KMS-11 (cell line): Measurements from ENCODE around the gene HOMER2.

ENCODE experiments used
- H2AFZ ChIP-seq: fragments of 200-600 bp; sonication (generic); 2 replicates; pipeline ENCODE4 v1.6.1; 2016; ENCODE audit warnings: antibody characterized with exemption, mixed run types, low read depth
- H3K27ac ChIP-seq: fragments of 200-600 bp; sonication (generic); 2 replicates; pipeline ENCODE4 v1.6.1; 2016; ENCODE audit warnings: mild to moderate bottlenecking, mixed run types
- H3K27me3 ChIP-seq: fragments of 200-600 bp; sonication (generic); 2 replicates; pipeline ENCODE4 v1.6.1; 2017; ENCODE audit warnings: mild to moderate bottlenecking, low read depth, mixed run types, moderate library complexity; ENCODE audit not compliant: insufficient read depth
- H3K36me3 ChIP-seq: fragments of 200-600 bp; sonication (generic); 2 replicates; pipeline ENCODE4 v1.6.1; 2017; ENCODE audit warnings: mild to moderate bottlenecking, mixed run types; ENCODE audit not compliant: insufficient read depth
- H3K4me1 ChIP-seq: fragments of 200-600 bp; sonication (generic); 2 replicates; pipeline ENCODE4 v1.6.1; 2016; ENCODE audit warnings: mild to moderate bottlenecking, low read depth, mixed run types; ENCODE audit not compliant: poor library complexity, severe bottlenecking
- H3K4me2 ChIP-seq: fragments of 200-600 bp; sonication (generic); 2 replicates; pipeline ENCODE4 v1.7.0; 2016; ENCODE audit warnings: mild to moderate bottlenecking, mixed run types
- H3K4me3 ChIP-seq: fragments of 200-600 bp; sonication (generic); IDR thresholded peaks from 2 replicates; pipeline ENCODE4 v1.6.1; 2017; ENCODE audit warnings: low read depth, low read length, mixed read lengths; ENCODE audit not compliant: insufficient read depth
- H3K79me2 ChIP-seq: fragments of 200-600 bp; sonication (generic); 2 replicates; pipeline ENCODE4 v1.6.1; 2016; ENCODE audit warnings: low read depth, mixed run types; ENCODE audit not compliant: insufficient read depth
- H3K9ac ChIP-seq: fragments of 200-600 bp; sonication (generic); 2 replicates; pipeline ENCODE4 v1.6.1; 2016; ENCODE audit warnings: mild to moderate bottlenecking, mixed run types
- H4K20me1 ChIP-seq: fragments of 200-600 bp; sonication (generic); 2 replicates; pipeline ENCODE4 v1.6.1; 2016; ENCODE audit warnings: mild to moderate bottlenecking, mixed run types; ENCODE audit not compliant: insufficient read depth
- CTCF ChIP-seq: fragments of 200-600 bp; sonication (generic); conservative IDR thresholded peaks from 2 replicates; pipeline ENCODE4 v1.6.1; 2017; ENCODE audit warnings: low read depth, mild to moderate bottlenecking, antibody characterized with exemption, low read length, moderate library complexity, mixed read lengths

HOMER2 gene

DNA sequence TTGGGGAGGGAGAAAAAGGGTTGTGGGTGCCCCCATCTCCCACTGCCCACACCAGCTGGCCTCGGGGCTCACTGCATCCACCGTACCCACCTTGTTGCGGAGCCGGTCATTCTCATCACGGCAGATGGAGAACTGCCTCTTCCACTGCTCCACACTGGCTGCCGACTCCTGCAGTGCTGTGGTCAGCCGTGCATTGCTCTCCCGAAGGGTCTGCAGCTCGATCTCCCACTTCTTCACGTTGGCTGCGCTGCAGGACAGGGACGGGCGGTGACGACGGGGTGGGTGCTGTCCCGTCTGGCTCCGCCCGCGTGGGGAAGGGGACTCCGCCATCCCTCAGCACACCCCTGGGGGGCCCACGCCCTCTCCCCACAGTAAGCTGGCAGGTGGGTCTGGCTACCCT lies 98.0 kb downstream of the HOMER2 start:
- no peaks in the 10 kb centered on the region for H3K79me2 ChIP-seq
- no peaks in the 10 kb centered on the region for H3K27me3 ChIP-seq
- no peak overlapping the region for H2AFZ ChIP-seq
- no peak overlapping the region for H3K27ac ChIP-seq
- H3K9ac ChIP-seq: no peak overlapping the region
- H3K36me3 ChIP-seq: no peaks in the 10 kb centered on the region
- H3K4me1 ChIP-seq: no peaks in the 10 kb centered on the region
- no peak overlapping the region for H3K4me2 ChIP-seq
- TF ChIP-seq CTCF: no peak
- no peaks in the 10 kb centered on the region for H4K20me1 ChIP-seq
- no peak overlapping the region for H3K4me3 ChIP-seq

GRCh38 chr15:82852941-82853561 lies 99.5 kb downstream of the HOMER2 start:
- Histone ChIP-seq H3K27ac (no peak overlapping the region), H3K9ac (no peak overlapping the region), H3K79me2 (no peaks in the 10 kb centered on the region), H4K20me1 (no peaks in the 10 kb centered on the region), H3K4me2 (no peak overlapping the region), H3K4me1 (no peaks in the 10 kb centered on the region), H3K4me3 (no peak overlapping the region), H3K27me3 (no peaks in the 10 kb centered on the region), H3K36me3 (no peaks in the 10 kb centered on the region), H2AFZ (no peak overlapping the region)
- TF ChIP-seq CTCF: no peak

DNA sequence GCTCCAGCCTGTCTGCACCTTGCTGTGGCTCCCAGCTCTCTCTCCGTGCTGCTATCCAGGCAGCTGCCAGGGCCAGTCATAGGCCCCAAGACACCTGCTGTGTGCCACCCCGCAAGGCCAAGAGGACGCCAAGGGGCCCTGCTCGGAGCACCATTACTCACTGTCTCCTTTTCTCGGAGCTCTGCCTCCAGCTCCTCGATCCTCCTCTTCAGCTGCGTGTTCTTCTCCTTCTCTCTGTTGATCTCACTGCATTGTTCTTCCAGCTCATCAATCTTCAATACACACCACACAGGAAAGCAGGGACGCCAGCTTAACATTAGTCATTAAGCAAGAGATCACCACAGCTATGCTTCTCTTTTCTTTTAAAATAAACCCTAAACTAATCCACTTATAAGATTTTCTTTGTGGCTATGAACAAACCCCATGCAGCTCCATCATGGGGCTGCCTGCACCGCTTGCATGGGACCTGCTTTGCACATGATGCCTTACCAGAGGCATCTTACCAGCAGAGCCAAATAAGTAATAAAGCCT lies 100.5 kb downstream of the HOMER2 start:
- Histone ChIP-seq H2AFZ (no peak overlapping the region), H3K4me1 (no peaks in the 10 kb centered on the region), H4K20me1 (no peaks in the 10 kb centered on the region), H3K36me3 (no peaks in the 10 kb centered on the region), H3K9ac (no peak overlapping the region), H3K4me2 (no peak overlapping the region), H3K27me3 (no peaks in the 10 kb centered on the region), H3K79me2 (no peaks in the 10 kb centered on the region), H3K4me3 (no peak overlapping the region), H3K27ac (no peak overlapping the region)
- TF ChIP-seq CTCF: no peak

DNA sequence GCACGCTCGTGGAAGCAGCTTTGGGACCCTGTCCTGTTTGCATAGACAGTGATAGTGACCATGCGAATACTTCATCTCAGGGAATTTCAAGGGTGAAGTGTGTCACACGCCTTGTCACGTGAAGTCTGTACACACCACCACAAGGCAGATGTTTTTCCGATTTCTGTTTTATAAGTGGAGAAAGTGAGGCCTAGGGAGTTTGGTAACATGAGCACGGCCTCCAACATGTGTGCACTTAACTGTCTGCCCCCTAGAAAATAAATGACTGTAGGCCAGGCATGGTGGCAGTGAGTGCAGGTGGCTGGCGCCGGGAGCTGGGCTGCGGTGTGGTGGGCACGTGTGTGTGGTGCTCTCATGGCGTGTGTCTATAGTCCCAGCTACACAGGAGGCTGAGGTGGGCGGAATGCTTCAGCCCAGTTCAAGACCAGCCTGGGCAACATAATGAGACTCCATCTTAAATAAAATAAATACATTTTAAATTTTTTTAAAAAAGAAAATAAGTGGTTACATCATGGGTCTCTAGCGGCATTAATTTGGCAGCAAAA lies 101.1 kb downstream of the HOMER2 start:
- Histone ChIP-seq H3K4me2 (no peak overlapping the region), H3K79me2 (no peaks in the 10 kb centered on the region), H3K27me3 (no peaks in the 10 kb centered on the region), H3K4me1 (no peaks in the 10 kb centered on the region), H3K4me3 (no peak overlapping the region), H3K27ac (no peak overlapping the region), H3K9ac (no peak overlapping the region), H4K20me1 (no peaks in the 10 kb centered on the region), H3K36me3 (no peaks in the 10 kb centered on the region), H2AFZ (no peak overlapping the region)
- TF ChIP-seq CTCF: no peak
